ENCODE results near the gene TRIM44.

DNA sequence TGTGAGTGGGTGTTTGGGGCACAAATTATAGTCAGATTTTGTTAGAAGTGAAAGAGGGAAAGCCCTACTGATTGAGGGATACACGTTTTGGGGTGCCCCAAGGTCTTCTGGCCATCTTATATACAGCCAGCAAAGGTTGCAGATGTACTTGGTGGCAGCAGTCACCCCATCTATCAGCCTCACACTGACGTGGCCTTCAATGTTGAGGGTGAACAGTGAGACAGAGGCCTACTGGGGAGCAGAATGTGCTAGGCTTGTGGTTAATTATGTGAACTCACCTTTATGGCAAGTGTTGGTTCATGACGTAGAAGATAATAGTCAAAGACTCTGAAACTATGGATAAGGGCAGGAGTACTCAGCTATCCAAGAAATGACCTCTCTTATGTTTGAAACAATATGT lies 121.2 kb downstream of the TRIM44 start:
- TF ChIP-seq, protein P1, sequence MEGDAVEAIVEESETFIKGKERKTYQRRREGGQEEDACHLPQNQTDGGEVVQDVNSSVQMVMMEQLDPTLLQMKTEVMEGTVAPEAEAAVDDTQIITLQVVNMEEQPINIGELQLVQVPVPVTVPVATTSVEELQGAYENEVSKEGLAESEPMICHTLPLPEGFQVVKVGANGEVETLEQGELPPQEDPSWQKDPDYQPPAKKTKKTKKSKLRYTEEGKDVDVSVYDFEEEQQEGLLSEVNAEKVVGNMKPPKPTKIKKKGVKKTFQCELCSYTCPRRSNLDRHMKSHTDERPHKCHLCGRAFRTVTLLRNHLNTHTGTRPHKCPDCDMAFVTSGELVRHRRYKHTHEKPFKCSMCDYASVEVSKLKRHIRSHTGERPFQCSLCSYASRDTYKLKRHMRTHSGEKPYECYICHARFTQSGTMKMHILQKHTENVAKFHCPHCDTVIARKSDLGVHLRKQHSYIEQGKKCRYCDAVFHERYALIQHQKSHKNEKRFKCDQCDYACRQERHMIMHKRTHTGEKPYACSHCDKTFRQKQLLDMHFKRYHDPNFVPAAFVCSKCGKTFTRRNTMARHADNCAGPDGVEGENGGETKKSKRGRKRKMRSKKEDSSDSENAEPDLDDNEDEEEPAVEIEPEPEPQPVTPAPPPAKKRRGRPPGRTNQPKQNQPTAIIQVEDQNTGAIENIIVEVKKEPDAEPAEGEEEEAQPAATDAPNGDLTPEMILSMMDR (IDR thresholded peaks at IDR 0.05): no peak
- TF ChIP-seq POLR2A (IDR thresholded peaks at IDR 0.05): no peak

Measured in esophagus squamous epithelium (tissue), 4 donors.